ENCODE data around the gene RPIA. TPM values are rescaled to one million over a fixed set of nuclear protein-coding genes. Genes with fewer than 3 reads are reported as not detected.

The RPIA gene
- total RNA-seq, 2 donors from 2014 or later = 26.1 to 39.5 TPM

DNA sequence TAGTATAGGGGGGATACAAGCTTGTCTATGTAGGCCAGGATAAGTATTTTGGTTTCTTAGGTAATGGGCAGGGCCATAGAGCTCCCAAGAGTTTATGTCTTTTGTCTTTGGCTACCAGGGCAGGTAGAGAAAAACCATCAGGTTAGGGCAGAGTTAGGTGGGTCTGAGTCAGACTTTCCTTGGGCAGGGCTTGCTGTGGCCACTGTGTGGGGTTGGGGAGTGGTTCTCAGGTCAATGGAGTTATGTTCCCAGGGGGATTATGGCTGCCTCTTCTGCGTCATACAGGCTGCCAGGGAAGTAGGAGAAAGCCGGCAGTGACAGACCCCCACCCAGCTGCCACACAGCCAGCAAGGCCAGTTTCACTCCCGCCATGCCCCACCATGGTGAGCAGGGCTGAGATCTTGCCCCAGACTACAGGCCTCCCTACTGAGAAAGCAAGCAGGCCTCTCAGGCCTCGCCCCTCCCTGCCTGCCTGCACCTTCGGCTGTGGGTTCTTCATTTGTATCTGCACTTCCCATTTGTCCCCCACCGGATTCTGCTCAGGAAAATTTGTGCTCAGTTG lies 55.5 kb downstream of the RPIA start:
- no peak overlapping the region for H3K4me3 ChIP-seq
- TF ChIP-seq, protein P1, sequence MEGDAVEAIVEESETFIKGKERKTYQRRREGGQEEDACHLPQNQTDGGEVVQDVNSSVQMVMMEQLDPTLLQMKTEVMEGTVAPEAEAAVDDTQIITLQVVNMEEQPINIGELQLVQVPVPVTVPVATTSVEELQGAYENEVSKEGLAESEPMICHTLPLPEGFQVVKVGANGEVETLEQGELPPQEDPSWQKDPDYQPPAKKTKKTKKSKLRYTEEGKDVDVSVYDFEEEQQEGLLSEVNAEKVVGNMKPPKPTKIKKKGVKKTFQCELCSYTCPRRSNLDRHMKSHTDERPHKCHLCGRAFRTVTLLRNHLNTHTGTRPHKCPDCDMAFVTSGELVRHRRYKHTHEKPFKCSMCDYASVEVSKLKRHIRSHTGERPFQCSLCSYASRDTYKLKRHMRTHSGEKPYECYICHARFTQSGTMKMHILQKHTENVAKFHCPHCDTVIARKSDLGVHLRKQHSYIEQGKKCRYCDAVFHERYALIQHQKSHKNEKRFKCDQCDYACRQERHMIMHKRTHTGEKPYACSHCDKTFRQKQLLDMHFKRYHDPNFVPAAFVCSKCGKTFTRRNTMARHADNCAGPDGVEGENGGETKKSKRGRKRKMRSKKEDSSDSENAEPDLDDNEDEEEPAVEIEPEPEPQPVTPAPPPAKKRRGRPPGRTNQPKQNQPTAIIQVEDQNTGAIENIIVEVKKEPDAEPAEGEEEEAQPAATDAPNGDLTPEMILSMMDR (IDR thresholded peaks at IDR 0.05) = no peak
- H3K27me3 ChIP-seq = no peaks in the 10 kb centered on the region
- no peak for DNase-seq
- H3K36me3 ChIP-seq = no peaks in the 10 kb centered on the region
- peaks cover 2% of the 10 kb centered on the region for H3K4me1 ChIP-seq
- no peak overlapping the region for H3K27ac ChIP-seq
- intact Hi-C loops (cut with DNase I) = no loop called here
- H3K9me3 ChIP-seq = no peaks in the 10 kb centered on the region
- no peak overlapping the region for H3K9ac ChIP-seq (ENCODE audit: low read depth in 2 of 2, low read length in 2 of 2)

DNA sequence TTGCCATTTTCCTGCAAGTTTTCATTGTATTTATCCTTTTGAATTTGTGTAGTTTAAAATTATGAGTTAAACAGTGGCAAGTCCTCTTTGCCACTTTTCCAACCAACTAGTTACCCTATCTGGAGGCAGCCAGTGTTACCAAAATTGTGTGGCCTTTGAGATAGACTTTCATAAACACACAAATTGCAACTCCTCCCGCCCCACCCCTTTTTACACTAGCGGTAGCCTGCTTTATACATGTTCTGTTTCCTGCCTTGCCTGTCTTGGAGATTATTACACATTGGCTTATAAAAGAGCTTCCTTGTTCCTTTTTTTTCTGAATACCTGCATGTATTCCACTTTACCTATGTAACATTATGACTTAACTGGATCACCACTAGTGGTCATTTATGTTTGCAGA lies 56.5 kb downstream of the RPIA start:
- intact Hi-C loops (cut with DNase I) = no loop called here
- H3K36me3 ChIP-seq = no peaks in the 10 kb centered on the region
- H3K27ac ChIP-seq = peak overlapping the region; percentile 45
- H3K9ac ChIP-seq (ENCODE audit: low read depth in 2 of 2, low read length in 2 of 2) = peak overlapping the region in 1 of 2 donors; percentile 29
- DNase-seq = peak; percentile 75
- H3K4me1 ChIP-seq = peaks cover 2% of the 10 kb centered on the region
- no peaks in the 10 kb centered on the region for H3K9me3 ChIP-seq
- no peaks in the 10 kb centered on the region for H3K27me3 ChIP-seq
- TF ChIP-seq, protein P1 (IDR thresholded peaks at IDR 0.05) = no peak
- H3K4me3 ChIP-seq = no peak overlapping the region

DNA sequence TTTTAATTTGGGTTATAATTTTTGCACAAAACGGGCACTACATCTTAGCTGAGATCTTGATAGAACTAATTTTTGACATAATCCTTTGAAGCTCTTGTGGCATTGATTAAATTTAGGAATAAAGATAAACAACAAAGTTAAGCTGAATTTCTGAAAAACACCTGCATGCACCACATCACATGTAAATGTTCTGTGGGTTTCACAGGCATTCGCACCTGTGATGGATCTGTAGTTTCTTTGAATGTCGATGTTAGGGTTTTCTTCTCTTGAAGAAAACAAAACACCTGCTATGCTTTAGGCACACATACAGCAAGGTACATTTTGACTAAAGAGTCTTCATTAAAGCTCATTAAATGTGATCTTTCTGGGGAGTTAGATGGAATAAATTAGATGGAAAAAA lies 60.3 kb downstream of the RPIA start:
- intact Hi-C loops (cut with DNase I) = no loop called here
- TF ChIP-seq, protein P1 (IDR thresholded peaks at IDR 0.05) = no peak

DNA sequence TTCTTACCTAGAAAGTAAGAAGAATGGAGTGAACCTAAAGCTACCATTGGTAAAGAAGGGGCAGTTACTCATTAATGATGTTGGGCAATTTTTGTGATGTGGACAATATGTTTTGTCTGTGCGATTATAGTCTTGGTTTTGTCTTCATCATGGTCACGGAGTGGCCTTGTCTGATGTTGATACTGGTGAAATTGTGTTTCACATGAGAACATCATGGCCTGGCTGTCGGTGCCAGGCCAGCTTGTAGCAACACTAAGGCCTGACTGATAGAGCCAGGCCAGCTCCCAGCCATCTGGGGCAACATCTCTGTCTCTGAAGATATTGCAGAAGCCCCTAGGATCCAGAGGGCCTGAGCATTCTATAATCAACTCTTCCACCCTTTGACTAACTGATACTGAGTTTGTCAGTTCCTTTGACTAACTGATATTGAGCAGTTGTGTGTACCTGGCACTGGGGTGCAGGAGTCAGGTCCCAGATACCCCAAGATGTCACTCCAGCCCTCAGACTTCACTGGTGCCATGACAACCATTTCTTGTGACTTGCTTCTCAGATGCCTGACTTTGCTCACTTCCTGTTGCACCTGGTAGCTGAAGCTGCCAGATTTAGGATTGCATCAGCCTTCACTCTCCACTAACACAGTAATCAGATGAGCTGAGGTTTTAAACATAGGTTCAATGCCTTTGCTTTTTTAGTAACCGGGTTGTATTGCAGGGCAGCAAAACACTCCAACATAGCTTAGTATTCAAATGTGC lies 62.5 kb downstream of the RPIA start:
- no peak for DNase-seq
- Histone ChIP-seq H3K27me3 (no peaks in the 10 kb centered on the region), H3K4me3 (no peak overlapping the region), H3K9ac (ENCODE audit: low read depth in 2 of 2, low read length in 2 of 2) (no peak overlapping the region), H3K27ac (no peak overlapping the region), H3K4me1 (no peaks in the 10 kb centered on the region), H3K9me3 (no peaks in the 10 kb centered on the region), H3K36me3 (no peaks in the 10 kb centered on the region)
- TF ChIP-seq, protein P1 (IDR thresholded peaks at IDR 0.05) = no peak
- intact Hi-C loops (cut with DNase I) = no loop called here

More for the DNA sequence above, 60.3 kb downstream of the RPIA start:
- H3K4me3 ChIP-seq = no peak overlapping the region
- H3K4me1 ChIP-seq = peaks cover 2% of the 10 kb centered on the region
- no peaks in the 10 kb centered on the region for H3K9me3 ChIP-seq
- no peaks in the 10 kb centered on the region for H3K36me3 ChIP-seq
- no peak overlapping the region for H3K9ac ChIP-seq (ENCODE audit: low read depth in 2 of 2, low read length in 2 of 2)
- no peak for DNase-seq
- no peak overlapping the region for H3K27ac ChIP-seq
- H3K27me3 ChIP-seq = no peaks in the 10 kb centered on the region

DNA sequence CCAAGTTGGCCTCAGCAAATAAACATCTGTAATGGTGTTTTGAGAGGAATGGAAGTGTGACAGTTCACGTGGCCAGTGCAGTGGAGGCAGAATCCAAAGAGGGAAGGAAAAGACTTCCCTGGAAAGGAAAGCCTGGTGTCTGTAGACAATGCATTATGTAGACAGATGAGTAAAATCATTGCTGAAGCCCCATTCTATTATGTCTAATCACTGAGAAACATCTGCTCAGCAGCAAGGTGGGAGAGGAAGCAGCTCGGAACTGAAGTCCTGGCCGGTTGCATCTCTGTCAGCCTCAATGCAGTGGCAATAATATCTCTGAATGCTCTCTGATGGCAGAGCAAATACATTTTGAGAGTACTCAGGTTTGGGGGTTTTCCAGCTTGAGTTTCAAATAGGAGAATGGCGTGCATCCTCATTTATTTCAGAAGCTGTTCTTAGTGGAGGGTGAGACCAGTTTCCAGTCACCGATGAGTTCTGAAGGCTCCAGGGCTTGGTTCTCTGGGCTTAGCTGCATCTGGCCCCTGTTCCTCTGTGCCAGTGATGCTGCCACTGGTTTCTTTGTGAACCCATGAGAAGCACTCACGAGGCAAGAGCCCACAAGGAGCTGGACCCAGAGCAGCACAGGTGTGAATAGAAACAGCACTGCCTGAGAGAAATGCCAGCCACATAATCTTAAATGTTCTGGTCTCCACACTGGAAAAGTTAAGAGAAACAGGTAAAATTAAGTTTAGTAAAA lies 63.3 kb downstream of the RPIA start:
- Histone ChIP-seq H3K9ac (ENCODE audit: low read depth in 2 of 2, low read length in 2 of 2) (no peak overlapping the region), H3K4me3 (no peak overlapping the region), H3K36me3 (no peaks in the 10 kb centered on the region), H3K4me1 (no peaks in the 10 kb centered on the region), H3K27me3 (no peaks in the 10 kb centered on the region), H3K9me3 (no peaks in the 10 kb centered on the region), H3K27ac (no peak overlapping the region)
- intact Hi-C loops (cut with DNase I) = no loop called here
- TF ChIP-seq, protein P1 (IDR thresholded peaks at IDR 0.05) = no peak
- DNase-seq = no peak
